SH-SY5Y (cell line): ENCODE data around the gene PDGFA.

Source experiments
- GATA2 ChIP-seq: IDR thresholded peaks from 2 replicates; pipeline ENCODE4 v1.6.1; 2011; ENCODE audit warnings: mild to moderate bottlenecking, low read depth, low read length
- GATA3 ChIP-seq: IDR thresholded peaks from 2 replicates; pipeline ENCODE4 v1.6.1; 2011; ENCODE audit warnings: low read depth, mild to moderate bottlenecking, low read length, moderate library complexity

- TF ChIP-seq GATA2 (no peak), GATA3 (no peak)
Measured at GRCh38 chr7:495761-496321, 23.8 kb downstream of the PDGFA start.
